Spleen (tissue), 11 donors: ENCODE data around the gene SHH. TPM values are rescaled to one million over a fixed set of nuclear protein-coding genes. Genes with fewer than 3 reads are reported as not detected.

Experiments used
- DNase-seq: peaks from one replicate; pipeline ENCODE4 v3.0.0-alpha.2; 2020
- H3K27ac ChIP-seq, 8 donors: fragments of 200-600 bp; sonication (generic) in 7 of 8; 1 replicate in 4 of 8; 2 replicates in 4 of 8; pipeline versions ENCODE4 v1.5.0 to v1.8.0; 2016 to 2021; ENCODE audit warnings: inconsistent platforms in 4 of 8, mild to moderate bottlenecking in 4 of 8, moderate library complexity in 1 of 8
- H3K27me3 ChIP-seq, 7 donors: fragments of 200-600 bp; sonication (generic) in 6 of 7; replicated peaks in 1 of 7; 1 replicate in 4 of 7; 2 replicates in 3 of 7; pipeline versions ENCODE4 v1.5.0 to v1.8.0; 2016 to 2021; ENCODE audit warnings: inconsistent platforms in 3 of 7, mild to moderate bottlenecking in 1 of 7
- H3K36me3 ChIP-seq, 6 donors: fragments of 200-600 bp; sonication (generic) in 5 of 6; 1 replicate in 4 of 6; 2 replicates in 2 of 6; pipeline versions ENCODE4 v1.5.0 to v1.8.0; 2016 to 2021; ENCODE audit warnings: inconsistent platforms in 2 of 6
- H3K4me1 ChIP-seq, 6 donors: fragments of 200-600 bp; sonication (generic) in 5 of 6; 1 replicate in 3 of 6; 2 replicates in 3 of 6; pipeline versions ENCODE4 v1.5.0 to v1.8.0; 2016 to 2021; ENCODE audit warnings: inconsistent platforms in 3 of 6
- H3K4me3 ChIP-seq, 8 donors: fragments of 200-600 bp; sonication (generic) in 7 of 8; 1 replicate in 4 of 8; 2 replicates in 4 of 8; pipeline versions ENCODE4 v1.5.0 to v1.8.0; 2016 to 2021; ENCODE audit warnings: inconsistent platforms in 4 of 8, mild to moderate bottlenecking in 4 of 8, moderate library complexity in 2 of 8
- H3K9me3 ChIP-seq, 8 donors: fragments of 200-600 bp; sonication (generic) in 7 of 8; 1 replicate in 4 of 8; 2 replicates in 4 of 8; pipeline versions ENCODE4 v1.5.0 to v1.8.0; 2016 to 2021; ENCODE audit warnings: inconsistent platforms in 4 of 8
- POLR2A ChIP-seq, 3 donors: fragments of 450-650 bp; IDR thresholded peaks; one replicate each; pipeline ENCODE4 v1.5.1; 2017; ENCODE audit warnings: antibody characterized with exemption in 3 of 3, mild to moderate bottlenecking in 1 of 3
- POLR2AphosphoS5 ChIP-seq, 3 donors: sonication (generic); formaldehyde crosslinking; IDR thresholded peaks; one replicate each; pipeline ENCODE4 v1.5.1; 2017; ENCODE audit warnings: antibody characterized with exemption in 3 of 3
- WGBS, 5 donors: extraction: QIAGEN DNeasy Blood & Tissue Kit in 3 of 5; methylation state at CpG; one replicate each; pipeline versions ENCODE4 v1.1.5 to v1.1.7; 2013 to 2018; 5-methylcytosine and 5-hydroxymethylcytosine counted together
- intact Hi-C: fragments of 100-400 bp; cut with DNase I; formaldehyde crosslinking; loops from one replicate; pipeline ENCODE4 v1.15.0; 2023; ENCODE audit warnings: low total_unique reads
- polyA plus RNA-seq, 3 donors: library from polyadenylated mRNA; stranded (reverse); fragments of 200-250 nt; gene quantifications; one replicate each; pipeline ENCODE4 v1.2.1, GENCODE V29; 2013
- total RNA-seq, 7 donors: library from RNA; depleted of rRNA in 3 of 7; stranded (reverse); fragments of >200 nt in 3 of 7; fragmentation: NEBNext Ultra II Directional in 4 of 7; extraction: Animal tissue kit (Norgen Biotek cat#: 25700) in 4 of 7; gene quantifications; one replicate each; pipeline versions ENCODE4 v1.1.0 to v1.2.1, GENCODE V29; 2016 to 2021
- TF ChIP-seq, protein P1 (sequence below), 11 experiments: fragments of 200-600 bp in 7 of 11; fragments of 450-650 bp in 4 of 11; sonication (generic) in 4 of 11; IDR thresholded peaks in 8 of 11; conservative IDR thresholded peaks in 3 of 11; 1 replicate in 7 of 11; 2 replicates in 4 of 11; pipeline versions ENCODE4 v1.4.0 to v1.8.0; 2016 to 2021; ENCODE audit warnings: antibody characterized with exemption in 11 of 11, inconsistent platforms in 4 of 11, mild to moderate bottlenecking in 1 of 11
- donor health status: healthy with polysubstance abuse.
- donor health status: DM: no; HTN: no; CAD: no; lungs with moderate emphysema.
- donor health status: DM: no; HTN: no; CAD: no.
- donor health status: Bipolar disorder and iron deficiency.
- donor health status: healthy.
- donor health status: DM: no; HTN: no; CAD: no.
- donor health status: DM: yes; HTN: yes; CAD: no.

The SHH gene
- total and polyA plus RNA-seq, 10 donors = not detected

- H3K9me3 ChIP-seq = no peaks in the 10 kb centered on the region
- TF ChIP-seq POLR2AphosphoS5 (IDR thresholded peaks at IDR 0.05) (peak; percentile 67 to 73 (median 68)), POLR2A (IDR thresholded peaks at IDR 0.05) (no peak)
- TF ChIP-seq, protein P1, sequence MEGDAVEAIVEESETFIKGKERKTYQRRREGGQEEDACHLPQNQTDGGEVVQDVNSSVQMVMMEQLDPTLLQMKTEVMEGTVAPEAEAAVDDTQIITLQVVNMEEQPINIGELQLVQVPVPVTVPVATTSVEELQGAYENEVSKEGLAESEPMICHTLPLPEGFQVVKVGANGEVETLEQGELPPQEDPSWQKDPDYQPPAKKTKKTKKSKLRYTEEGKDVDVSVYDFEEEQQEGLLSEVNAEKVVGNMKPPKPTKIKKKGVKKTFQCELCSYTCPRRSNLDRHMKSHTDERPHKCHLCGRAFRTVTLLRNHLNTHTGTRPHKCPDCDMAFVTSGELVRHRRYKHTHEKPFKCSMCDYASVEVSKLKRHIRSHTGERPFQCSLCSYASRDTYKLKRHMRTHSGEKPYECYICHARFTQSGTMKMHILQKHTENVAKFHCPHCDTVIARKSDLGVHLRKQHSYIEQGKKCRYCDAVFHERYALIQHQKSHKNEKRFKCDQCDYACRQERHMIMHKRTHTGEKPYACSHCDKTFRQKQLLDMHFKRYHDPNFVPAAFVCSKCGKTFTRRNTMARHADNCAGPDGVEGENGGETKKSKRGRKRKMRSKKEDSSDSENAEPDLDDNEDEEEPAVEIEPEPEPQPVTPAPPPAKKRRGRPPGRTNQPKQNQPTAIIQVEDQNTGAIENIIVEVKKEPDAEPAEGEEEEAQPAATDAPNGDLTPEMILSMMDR (IDR thresholded peaks at IDR 0.05 in 8 of 11, conservative IDR thresholded peaks at IDR 0.05 in 3 of 11) = no peak
- intact Hi-C loops = no loop called here
- DNase-seq = peak; percentile 86
- H3K4me3 ChIP-seq = peak overlapping the region in 1 of 8 donors; percentile 51
- H3K27ac ChIP-seq = peak overlapping the region; percentile 48 to 86 (median 66)
- peaks cover 0 to 71% (median 40%) of the 10 kb centered on the region in 6 donors for H3K36me3 ChIP-seq
- H3K4me1 ChIP-seq = peaks cover 12 to 70% (median 45%) of the 10 kb centered on the region in 6 donors
- H3K27me3 ChIP-seq = no peaks in the 10 kb centered on the region
- 18 to 32% (median 19%) methylated on average over 27 of the region's 27 CpGs for WGBS, 5 donors
Observed at GRCh38 chr7:155763691-155764437, 48.4 kb downstream of the SHH start.

- H3K36me3 ChIP-seq = peaks cover 0 to 74% (median 39%) of the 10 kb centered on the region in 6 donors
- no peak for TF ChIP-seq POLR2AphosphoS5 (IDR thresholded peaks at IDR 0.05)
- peaks cover 12 to 64% (median 45%) of the 10 kb centered on the region in 6 donors for H3K4me1 ChIP-seq
- H3K27me3 ChIP-seq = no peaks in the 10 kb centered on the region
- H3K4me3 ChIP-seq = no peak overlapping the region
- 89 to 98% (median 92%) methylated on average over 10 of the region's 10 CpGs for WGBS, 5 donors
- intact Hi-C loops = no loop called here
- H3K9me3 ChIP-seq = no peaks in the 10 kb centered on the region
- no peak for DNase-seq
- peak overlapping the region in 3 of 8 donors; percentile 60 to 86 (median 76) for H3K27ac ChIP-seq
Observed at GRCh38 chr7:155763122-155763521, 49.1 kb downstream of the SHH start.

GRCh38 chr7:155762655-155763054 lies 49.6 kb downstream of the SHH start:
- DNase-seq = no peak
- H3K27ac ChIP-seq = peak overlapping the region in 1 of 8 donors; percentile 61
- H3K27me3 ChIP-seq = no peaks in the 10 kb centered on the region
- WGBS, 5 donors = 79 to 85% (median 83%) methylated on average over 10 of the region's 10 CpGs
- H3K4me1 ChIP-seq = peaks cover 12 to 62% (median 45%) of the 10 kb centered on the region in 6 donors
- TF ChIP-seq, protein P1 (IDR thresholded peaks at IDR 0.05 in 8 of 11, conservative IDR thresholded peaks at IDR 0.05 in 3 of 11) = no peak
- TF ChIP-seq POLR2A (IDR thresholded peaks at IDR 0.05) (no peak), POLR2AphosphoS5 (IDR thresholded peaks at IDR 0.05) (no peak)
- no peak overlapping the region for H3K4me3 ChIP-seq
- H3K36me3 ChIP-seq = peaks cover 0 to 74% (median 37%) of the 10 kb centered on the region in 6 donors
- H3K9me3 ChIP-seq = no peaks in the 10 kb centered on the region
- intact Hi-C loops = no loop called here

DNA sequence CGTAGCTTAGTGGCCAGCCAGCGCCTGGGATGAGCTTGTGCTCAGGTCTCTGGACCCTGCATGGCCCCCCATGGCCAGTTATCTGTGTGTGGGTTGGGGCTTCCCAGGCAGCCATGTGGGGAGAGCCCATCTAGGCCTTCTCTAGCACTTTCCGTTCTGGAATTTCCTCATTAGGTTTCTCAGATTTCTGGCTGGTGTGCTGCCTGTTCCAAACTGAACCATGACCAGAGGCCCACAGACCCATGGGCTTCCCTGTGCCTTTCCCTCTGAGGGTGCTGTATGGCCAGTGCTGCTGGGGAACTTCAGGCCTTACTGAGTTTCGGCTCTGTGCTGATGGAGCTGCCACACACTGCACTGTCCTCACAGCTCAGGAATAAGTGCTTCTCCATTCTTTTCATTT lies 50.2 kb downstream of the SHH start:
- Histone ChIP-seq H3K36me3 (peaks cover 0 to 73% (median 31%) of the 10 kb centered on the region in 6 donors), H3K27me3 (no peaks in the 10 kb centered on the region), H3K9me3 (no peaks in the 10 kb centered on the region), H3K4me3 (no peak overlapping the region), H3K4me1 (peaks cover 12 to 67% (median 45%) of the 10 kb centered on the region in 6 donors), H3K27ac (peak overlapping the region in 4 of 8 donors; percentile 23 to 61 (median 43))
- 90 to 93% (median 91%) methylated on average over 4 of the region's 4 CpGs for WGBS, 5 donors
- DNase-seq = no peak
- intact Hi-C loops = no loop called here
- TF ChIP-seq POLR2A (IDR thresholded peaks at IDR 0.05) (no peak), POLR2AphosphoS5 (IDR thresholded peaks at IDR 0.05) (no peak)
- TF ChIP-seq, protein P1 (IDR thresholded peaks at IDR 0.05 in 8 of 11, conservative IDR thresholded peaks at IDR 0.05 in 3 of 11) = no peak
